Islet precursor cell (in vitro differentiated cells): ENCODE measurements around the gene THADA.
A peak's percentile ranks its signal among the peaks of the same experiment; 100 is the strongest.
"Not testable (repeated sequence)": the region's sequence is repeated elsewhere in the genome, so short reads cannot be mapped to it uniquely, and the experiment has no call there.

Experiments
- DNase-seq: peaks from one replicate; pipeline ENCODE4 v3.0.0-alpha.2; 2018

The THADA gene

DNA sequence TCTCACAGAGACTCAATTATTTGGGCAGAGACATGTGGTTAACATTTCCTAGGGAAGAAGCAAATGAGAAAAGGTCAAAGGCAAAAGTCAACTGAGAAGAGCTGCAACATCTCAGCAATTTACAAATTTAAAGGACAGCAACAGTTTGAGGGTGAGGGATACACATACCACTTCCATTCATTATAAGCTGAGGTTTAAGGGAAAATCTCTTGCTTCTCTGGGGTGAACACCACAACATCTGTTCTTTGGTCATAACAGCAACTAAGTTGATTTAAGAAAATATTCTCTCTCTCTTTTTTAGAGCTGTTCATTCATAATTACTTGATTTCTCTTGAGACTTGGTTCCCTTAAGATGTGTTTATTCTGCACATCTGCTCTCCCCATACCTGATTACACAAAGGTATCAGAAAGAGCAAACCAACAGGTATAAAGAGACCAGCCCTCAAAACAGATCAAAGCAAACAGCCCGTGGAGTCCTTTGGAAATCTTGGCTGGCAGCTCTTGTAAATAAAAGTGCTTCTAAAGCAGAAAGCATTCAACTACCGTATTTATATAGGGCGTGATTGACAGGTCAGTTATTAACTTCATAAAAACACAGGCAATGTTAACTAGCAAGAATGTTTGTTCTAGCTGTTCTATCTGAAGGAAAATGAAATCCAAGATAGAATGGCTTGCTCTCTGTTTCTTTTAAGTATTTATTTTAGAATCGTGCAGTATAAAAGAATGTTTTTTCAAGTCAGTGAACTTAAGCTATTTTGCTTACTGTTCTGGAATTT lies 132.8 kb downstream of the THADA start:
- DNase-seq, result no peak

DNA sequence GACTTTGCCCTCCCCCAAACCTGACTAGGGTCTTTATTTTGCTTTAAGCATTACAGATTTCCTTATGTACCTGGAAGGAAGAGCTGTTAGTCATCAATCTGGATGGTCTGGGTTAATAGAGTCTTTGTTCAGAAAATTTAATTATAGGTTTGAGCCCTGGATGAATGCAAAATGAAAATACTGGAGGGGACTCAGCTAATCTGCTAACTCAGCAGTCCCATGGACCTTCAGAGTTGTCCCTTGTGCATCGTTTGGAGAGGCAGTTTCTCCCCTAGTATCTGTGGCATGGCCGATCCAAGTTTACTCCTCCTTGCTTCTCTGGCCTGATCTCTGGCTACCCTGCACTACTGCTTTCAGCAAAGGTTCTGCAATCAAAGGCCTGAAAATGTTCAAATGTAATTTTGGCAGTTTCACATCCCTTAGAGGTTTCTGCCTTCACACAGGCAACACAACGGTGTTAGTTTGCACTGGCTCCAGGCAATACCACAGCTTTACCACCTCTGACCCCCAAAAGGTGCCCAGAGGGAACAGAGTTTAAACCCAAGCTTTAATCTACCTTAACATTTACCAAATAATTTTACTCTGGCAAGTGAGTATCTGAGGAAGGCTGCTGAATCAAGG lies 134.3 kb downstream of the THADA start:
- DNase-seq, result no peak

DNA sequence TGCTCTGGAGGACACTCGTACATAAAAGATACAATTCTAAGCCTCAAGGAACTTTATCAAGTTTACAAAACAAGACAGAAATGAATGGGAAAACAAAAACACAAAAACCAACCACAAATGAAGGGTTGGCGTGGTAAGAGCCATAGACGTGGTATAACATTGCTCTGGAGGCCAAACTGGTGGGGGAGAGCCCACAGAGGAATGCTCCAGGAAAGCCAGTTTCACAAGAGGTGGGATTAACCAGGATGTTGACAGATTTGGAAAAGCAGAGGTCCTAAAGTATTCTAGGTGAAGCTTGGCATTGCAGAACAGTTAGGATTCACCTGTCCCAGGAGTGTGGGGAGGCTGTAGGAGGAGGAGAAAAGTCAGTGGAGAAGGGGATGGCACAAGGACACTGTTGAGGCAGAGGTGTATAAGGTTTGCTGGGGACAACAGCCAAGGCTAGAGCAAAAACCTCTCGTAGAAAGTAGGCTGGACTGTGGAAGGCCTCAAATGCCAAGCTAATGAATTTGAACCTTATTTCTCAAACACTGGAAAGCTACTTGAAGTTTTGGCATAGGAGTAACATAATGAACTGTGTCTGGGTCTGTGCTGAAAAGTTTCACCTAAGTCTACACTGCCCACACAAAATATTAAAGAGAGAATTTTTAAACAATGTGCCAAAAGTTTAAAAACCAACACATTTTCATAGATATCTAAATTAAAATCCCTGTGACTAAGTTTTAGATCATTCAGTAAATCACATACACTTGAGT lies 135.1 kb downstream of the THADA start:
- DNase-seq, result no peak

DNA sequence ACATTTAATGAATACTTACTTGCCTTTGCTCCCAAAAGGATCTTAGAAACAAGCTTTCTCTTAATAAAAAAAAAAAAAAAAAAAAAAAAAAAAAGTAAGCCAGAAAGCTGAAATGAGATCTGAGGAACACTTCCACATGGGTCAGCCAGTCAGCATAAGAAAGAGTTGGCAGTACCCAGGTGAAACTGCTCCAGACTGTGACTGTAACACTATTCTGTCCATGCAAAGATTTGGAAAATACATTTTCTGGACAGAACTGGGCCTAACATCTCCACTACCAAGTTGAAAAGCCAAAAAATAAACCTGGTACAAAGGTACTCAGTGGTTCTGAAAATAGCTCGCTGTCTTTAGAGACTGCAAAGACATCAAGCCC lies 135.7 kb downstream of the THADA start:
- DNase-seq, result no peak

DNA sequence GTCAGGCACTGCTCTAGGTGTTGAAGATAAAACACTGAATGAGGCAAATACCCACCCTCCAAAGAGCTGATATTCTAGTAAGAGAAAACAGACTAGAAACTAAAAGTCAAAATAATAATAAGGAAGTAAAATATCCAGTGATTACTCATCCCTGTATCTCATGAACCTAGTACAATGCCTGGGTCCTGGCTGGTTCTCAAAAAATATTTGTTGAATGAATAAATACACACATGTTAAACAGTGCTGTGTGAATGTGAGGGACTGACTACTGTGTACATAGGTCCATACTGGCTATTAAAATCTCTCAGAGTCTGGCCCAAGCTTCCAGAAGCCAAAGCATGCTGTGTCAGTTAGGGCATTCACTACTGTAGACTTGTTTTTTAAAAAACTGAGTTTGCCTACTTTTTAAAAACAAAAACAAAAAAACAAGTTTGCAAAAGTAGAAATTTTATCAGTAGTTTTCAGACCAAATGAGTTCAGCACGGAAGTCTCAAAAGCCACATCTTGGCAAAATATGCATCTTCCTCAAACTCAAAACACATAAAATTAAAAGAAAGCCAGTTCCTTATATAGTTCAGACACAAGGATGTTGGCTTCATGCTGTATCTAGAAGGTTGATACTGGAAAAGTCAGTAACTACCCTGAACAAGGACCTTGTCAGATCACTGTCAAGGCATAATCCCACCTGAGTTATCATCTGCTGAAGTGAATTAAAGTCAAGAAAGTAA lies 136.2 kb downstream of the THADA start:
- no peak for DNase-seq

DNA sequence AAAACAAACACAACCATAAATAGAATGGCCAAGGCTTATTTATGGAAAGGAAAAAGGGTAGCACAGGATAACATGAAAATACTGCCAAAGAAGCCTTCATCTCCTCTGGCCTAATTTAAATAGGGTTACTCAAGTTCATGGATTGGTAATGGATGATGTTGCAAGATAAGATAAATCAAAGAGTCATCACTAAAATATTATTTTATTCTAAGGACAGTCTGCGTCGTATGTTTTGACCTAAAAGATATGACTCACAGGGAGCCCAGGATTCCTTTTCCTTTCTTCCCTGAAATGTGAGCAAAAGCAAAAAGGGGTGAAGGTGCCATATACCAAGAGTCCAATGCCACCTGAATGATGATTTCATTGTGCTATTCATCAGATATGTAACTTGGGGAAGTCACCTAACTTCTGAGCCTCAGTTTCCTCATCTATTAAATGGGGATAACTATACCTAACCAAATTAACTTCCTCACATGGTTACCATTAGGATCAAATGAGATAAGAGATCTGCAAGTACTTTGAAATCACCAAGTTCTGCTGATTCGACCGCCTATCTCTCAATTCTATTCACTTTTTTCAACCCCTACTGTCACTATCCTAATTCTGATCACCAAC lies 137.7 kb downstream of the THADA start:
- no peak for DNase-seq

DNA sequence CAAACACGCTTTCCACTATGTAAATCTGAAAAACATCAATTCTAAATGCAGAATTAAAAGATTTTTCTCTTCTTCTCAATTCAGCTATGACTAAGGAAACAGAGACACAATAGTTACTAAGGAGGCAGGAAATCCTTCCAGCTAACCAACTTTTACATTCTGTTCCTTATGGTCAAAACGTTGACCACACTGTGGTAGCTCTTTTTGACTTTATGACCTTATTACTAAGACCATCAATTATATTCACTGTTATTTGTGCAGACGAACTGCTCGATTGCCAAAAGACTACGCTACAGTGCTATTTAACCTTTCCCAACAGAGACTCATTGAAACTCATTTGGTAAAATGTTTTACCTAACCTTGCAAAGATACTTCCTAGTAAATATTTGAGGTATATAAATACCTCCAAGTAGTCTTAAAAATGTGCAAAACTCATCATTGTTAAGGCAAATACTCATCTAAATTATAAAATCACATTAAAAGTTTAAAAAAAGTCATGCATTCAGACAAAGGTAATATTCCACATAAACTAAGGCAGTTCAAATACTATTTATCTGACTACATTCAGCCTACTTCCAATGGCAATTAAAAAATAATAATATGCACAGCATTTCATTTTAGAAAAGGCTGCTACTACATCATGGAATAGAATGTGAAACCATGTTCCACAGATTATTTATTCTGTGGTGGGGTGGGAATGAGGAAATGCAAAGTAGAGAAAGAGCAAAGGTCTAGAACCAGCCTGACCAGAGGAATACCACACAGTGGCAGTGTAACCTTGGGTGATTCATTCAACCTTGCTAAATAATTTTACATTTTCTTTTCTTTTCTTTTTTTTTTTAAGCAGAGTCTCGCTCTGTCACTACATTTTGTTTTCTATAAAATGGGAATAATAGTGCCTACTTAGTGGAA lies 139.9 kb downstream of the THADA start:
- DNase-seq, result no peak

DNA sequence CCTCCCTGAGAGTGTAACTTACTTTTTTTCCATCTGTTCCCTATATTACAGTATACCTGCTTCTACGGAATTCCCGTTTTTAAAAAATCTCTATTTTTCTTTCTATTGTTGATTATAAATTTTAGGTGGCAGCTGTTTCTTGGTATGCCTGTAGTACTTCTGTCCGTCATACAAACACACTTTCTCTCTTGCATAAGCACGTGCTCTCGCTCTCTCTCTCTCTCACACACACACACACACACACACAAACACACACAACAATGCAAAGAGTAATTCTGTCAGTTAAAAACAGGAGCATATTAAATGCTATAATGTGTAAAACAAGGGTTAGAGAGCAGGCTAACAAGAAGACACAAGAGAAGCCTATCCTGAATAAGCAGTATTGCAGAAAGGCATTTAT lies 140.5 kb downstream of the THADA start:
- DNase-seq, result no peak

DNA sequence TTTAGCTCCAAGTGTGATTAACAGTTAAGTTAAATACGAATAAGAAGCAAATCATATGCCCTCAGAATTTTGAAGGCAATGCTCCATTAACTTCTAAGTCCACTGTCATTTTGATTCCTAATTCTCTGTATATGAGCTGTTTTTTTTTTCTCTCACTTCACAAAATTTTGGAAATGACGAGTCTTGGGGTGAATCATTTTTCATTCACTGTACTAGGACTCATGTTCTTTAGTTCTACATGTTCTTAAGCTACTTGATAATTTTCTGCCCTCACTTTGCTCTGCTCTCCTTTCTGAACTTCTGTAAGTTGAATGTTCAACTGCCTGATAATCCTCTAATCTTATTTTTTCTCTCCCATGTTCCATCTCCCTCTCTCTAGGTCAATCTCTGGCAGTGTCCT lies 141.0 kb downstream of the THADA start:
- no peak for DNase-seq

DNA sequence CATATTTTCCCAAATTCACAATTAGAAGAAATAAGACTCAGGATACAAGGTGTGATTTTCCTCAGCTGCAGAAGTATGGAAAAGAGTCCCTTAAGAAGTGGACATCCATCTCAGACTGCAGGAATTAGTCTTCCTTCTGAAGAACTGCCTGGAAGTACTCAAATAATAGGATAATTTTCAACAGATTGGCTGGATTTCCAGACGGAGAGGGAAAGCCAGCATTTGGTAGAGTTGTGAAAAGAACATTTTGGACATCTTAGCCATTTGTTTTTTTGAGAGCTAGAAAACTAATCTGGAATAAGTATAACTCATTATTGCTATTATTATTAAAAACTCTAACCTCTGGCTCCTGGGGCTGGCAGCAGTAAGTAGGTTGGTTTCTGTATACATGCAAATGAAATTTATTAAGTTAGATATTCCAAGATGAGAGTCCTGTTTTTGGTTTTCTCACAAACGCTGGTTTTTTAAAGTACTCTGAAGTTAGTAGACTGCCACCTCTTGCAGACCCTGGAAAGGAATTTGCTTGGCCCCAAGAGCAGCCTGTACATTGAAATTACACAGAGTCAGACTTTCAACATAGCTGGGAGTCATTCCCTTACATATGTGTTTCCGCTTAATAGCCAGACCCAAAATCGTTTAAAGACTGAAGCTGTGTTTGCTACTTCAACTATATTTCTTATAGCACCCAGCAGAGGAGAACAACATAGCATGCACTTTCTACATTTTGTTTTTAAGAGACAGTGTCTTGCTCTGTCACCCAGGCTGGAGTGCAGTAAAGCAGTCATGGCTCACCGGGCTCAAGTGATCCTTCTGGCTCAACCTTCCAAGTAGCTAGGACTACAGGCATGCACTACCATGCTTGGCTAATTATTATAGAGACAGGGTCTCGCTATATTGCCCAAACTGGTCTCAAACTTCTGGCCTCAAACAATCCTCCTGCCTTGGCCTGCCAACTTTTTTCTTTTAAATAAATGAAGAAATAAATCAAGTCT lies 142.4 kb downstream of the THADA start:
- no peak for DNase-seq

DNA sequence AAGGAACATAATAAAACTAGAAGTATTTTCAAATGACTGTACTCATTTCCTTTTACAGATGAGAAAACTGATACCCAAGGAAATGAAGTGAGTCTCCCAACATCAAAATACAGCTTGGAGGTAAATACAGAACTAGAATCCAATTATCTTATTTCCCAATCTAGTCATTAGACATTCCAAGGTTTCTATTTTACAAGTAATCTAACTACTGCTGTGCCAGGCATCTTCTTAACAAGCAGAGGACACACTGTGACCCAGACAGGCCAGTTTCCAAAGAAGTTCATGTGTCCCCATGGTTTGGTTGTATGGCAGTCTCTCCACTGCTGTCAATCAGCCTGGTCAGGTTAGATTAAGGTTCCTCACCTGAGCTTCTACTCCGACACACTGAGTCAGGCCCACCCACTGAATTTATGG lies 143.5 kb downstream of the THADA start:
- DNase-seq, result no peak

DNA sequence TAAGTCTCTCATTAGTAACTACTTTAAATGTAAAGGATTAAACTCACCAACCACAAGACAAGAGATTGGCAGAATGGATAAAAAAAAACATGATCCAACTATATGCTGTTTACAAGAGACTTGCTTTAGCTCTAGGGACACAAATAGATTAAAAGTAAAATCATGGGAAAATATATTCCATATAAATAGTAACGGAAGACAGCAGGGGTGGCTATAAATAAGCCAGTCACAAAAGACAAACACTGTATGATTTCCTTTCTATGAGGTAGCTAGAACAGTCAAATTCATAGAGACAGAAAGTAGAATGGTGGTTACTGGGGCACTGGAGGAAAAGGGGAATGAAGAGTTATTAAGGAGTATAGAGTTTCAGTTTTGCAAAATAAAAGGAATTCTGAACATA lies 145.2 kb downstream of the THADA start:
- DNase-seq, result no peak

DNA sequence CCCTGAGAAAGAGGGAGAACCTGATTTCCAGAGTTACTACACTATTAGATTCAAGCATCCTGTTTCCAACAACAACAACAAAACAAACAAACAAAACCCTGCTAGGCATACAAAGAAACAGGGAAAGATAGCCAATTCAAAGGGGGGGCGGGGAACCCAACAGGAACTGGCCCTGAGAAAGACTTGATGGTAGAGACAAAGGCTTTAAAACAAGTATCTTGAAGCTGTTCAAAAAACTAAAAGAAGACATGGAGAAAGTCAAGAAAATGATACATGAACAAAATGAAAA lies 147.1 kb downstream of the THADA start:
- DNase-seq, result no peak

DNA sequence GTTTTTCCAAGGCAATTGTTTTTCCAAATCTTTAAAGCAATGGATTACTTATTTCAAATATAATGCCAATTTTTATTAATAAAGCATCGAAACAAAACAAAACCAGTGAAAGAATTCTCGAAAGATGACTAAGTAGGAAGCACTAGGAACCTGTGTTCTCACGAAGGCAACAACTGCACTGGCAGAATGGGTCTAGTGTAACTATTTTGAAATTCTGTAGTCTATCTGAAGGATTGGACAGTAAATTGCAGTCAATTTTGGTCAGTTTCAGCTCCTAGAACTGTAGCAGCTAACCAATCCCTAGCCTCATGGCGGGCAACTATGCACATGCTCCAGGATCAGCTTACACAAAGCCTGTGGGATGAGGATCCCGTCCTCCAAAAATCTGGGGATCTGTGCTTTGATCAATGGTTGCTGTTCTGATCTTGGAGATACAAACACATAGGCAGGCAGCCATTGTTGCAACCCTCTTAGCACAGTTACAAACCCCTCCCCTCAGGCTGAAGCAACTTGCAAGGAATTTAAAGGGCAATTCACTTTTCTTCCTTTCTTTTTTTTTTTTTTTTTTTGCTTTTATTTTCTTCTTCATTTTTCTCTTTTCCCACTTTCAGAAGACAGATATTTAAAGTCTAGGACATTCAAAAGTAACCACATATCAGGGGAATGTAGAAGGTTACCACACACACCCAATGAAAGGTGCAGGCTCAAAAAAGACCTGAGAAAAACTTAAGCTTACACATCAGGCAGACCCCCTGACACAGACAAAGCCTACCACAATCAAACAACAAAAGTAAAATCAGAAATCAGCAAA lies 147.6 kb downstream of the THADA start:
- DNase-seq, result peak; percentile 69

DNA sequence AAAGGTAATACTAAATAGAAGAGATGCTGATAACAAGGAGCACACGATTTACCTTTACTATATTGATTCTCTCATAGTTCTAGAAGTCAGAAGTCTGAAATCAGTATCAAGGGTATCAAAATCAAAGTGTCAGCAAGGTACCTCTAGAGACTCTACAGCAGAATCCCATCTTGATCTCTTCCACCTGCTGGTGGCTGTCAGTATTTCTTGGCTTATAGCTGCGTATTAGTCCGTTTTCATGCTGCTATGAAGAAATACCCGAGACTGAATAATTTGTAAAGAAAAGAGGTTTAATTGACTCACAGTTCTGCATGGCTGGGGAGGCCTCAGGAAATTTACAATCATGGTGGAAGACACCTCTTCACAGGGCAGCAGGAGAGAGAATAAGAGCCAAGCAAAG lies 149.1 kb downstream of the THADA start:
- not testable (repeated sequence) for DNase-seq

DNA sequence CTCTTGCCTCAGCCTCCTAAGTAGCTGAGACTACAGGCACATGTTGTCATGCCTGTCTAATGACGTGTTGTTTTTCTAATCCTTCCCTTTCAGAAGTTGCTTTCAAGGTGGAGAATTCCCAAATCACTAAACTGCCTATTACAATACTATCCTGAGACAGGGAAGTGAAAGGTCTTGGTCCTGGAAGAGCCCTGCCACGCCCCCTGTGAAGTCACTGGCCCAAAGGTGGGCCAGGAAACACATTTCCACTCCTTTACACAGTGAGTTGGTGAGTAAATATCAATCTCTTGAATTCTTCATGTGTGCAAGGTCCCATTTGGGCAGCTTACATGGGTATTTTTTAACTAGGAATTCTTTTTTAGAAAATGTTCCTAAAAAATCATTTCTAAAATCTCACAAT lies 150.1 kb downstream of the THADA start:
- DNase-seq, result no peak

DNA sequence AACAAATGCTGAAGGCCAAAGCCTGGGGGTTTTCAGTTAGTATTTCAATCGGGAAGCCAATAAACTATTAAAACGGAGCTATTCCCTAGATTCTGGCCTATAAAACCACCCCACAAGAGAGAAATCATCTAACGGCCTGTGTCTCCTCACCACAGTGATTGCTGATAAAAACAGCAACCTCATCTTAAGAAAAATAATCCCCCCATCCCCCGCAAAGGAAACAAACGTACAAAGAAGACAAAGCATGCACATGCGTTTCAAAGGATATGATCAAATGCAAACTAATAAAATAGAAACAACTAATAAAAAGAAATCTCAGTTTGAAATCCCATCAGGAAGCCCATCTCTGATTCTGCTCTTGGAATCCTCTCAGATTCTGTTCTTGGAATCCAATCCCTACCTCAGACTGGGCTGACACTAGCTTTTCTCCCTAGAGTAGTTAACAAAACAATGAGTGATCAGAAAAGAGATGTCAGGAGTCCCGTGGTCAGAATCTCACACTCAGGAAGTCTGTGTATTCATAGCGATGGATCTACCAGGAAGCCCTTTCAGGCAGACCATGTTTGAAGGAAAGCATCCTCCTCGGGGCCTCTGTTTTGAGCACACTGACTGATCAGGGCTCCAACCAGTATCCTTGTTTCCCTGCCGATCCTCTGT lies 150.7 kb downstream of the THADA start:
- no peak for DNase-seq

DNA sequence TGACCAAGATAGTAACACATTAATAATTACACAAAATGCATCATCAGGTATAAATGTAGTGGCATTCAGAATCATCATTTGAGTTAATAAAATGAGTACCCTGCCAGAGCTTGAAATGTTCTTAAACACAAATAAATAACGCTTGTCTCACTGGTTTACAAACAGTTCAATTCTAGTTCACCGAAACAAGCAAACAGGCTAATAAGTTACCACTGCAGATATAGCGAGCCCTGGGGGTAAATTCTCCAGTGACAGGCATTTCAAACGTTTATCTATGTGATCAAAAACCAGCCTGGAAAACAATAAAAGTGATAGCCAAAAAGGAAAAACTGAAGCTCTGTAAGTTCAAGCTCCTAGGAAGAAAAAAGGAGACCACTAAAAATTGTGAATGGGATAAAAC lies 152.6 kb downstream of the THADA start:
- no peak for DNase-seq

DNA sequence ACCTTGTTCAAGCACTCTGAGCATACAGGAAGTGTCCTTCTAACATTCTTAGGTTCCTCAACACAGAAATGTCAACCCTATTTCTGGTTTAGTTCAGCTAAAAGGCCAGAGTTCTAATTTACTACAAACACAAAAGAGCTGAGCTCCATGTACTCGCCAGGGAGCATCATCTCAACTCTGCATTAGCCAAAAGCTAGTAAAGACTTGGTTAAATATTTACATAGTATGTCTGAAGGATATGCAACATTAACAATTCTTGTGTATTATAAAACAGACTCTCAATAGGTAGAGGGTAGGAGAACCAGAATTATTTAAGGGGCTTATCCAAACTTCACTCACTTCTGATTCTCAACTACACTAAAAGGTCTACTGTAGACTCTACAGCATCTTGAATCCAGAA lies 154.6 kb downstream of the THADA start:
- no peak for DNase-seq
